Endothelial cell of umbilical vein (primary cell): Measurements from ENCODE around the gene SMPD1. TPM values are rescaled to one million over a fixed set of nuclear protein-coding genes. Genes with fewer than 3 reads are reported as not detected.

Experiments
- BruUV-seq: library from RNA; stranded (reverse); fragments of 400-500 nt; replicated peaks from 2 replicates; lab custom pipeline; 2021; lab: Mats Ljungman, UMichigan
- CTCF ChIA-PET: fragments of 300-600, 350-600 bp; sonication (Branson Sonifier 250); formaldehyde crosslinking; loops from one replicate; lab custom pipeline; 2021; ENCODE audit warnings: antibody characterized with exemption, inconsistent platforms; lab: Charles Lee
- POLR2A ChIA-PET: fragments of 300-600, 350-600 bp; sonication (Branson Sonifier 250); formaldehyde crosslinking; loops from one replicate; lab custom pipeline; 2021; ENCODE audit warnings: antibody characterized with exemption, inconsistent platforms; lab: Charles Lee
- DNase-seq: peaks from one replicate; pipeline ENCODE4 v3.0.0-alpha.2; 2011; ENCODE audit warnings: low read depth, low spot score
- FAIRE-seq: peaks from 2 replicates; lab custom pipeline; 2011; peaks lifted over from hg19 to GRCh38; lab: Jason Lieb, UNC
- H2AFZ ChIP-seq: 2 replicates; pipeline ENCODE4 v1.6.0; 2012; ENCODE audit warnings: low read depth, low read length, control low read depth, inconsistent platforms
- H3K27ac ChIP-seq: 2 replicates; pipeline ENCODE4 v1.5.1; 2011; ENCODE audit warnings: low read depth, mild to moderate bottlenecking, control low read depth, low read length, moderate library complexity; ENCODE audit not compliant: insufficient read depth
- H3K27me3 ChIP-seq, 2 experiments: 2 replicates each; pipeline versions ENCODE4 v1.6.0 to v1.6.1; 2011; ENCODE audit warnings: low read length in 2 of 2, mixed read lengths in 1 of 2; ENCODE audit not compliant: control insufficient read depth in 2 of 2, insufficient read depth in 2 of 2
- H3K36me3 ChIP-seq, 2 experiments: 2 replicates in 1 of 2; 3 replicates in 1 of 2; pipeline ENCODE4 v1.5.1; 2011; ENCODE audit warnings: low read length in 2 of 2, mild to moderate bottlenecking in 1 of 2, moderate library complexity in 1 of 2; ENCODE audit not compliant: control insufficient read depth in 2 of 2, insufficient read depth in 2 of 2; ENCODE audit errors: extremely low read depth in 1 of 2
- H3K4me1 ChIP-seq: 3 replicates; pipeline ENCODE4 v1.5.1; 2011; ENCODE audit warnings: mild to moderate bottlenecking, low read length; ENCODE audit not compliant: control insufficient read depth, insufficient read depth; ENCODE audit errors: extremely low read depth
- H3K4me2 ChIP-seq: 2 replicates; pipeline ENCODE4 v1.6.1; 2011; ENCODE audit warnings: low read length, control low read depth, mixed read lengths; ENCODE audit not compliant: insufficient read depth
- H3K4me3 ChIP-seq, 3 experiments: fragments of 200-600 bp in 1 of 3; sonication (generic), shearing (Covaris generic) in 1 of 3; replicated peaks in 1 of 3; 2 replicates each; pipeline ENCODE4 v1.5.1; 2011 to 2016; ENCODE audit warnings: control low read depth in 3 of 3, low read length in 3 of 3, mild to moderate bottlenecking in 2 of 3, inconsistent platforms in 1 of 3, low read depth in 1 of 3, moderate library complexity in 1 of 3; ENCODE audit not compliant: insufficient read depth in 1 of 3
- H3K79me2 ChIP-seq: 2 replicates; pipeline ENCODE4 v1.6.0; 2012; ENCODE audit warnings: low read length, inconsistent platforms; ENCODE audit not compliant: control insufficient read depth, insufficient read depth
- H3K9ac ChIP-seq: replicated peaks from 2 replicates; pipeline ENCODE3; 2011; ENCODE audit warnings: low read length, control low read depth; ENCODE audit not compliant: insufficient read depth; ENCODE audit errors: extremely low read depth
- H3K9me1 ChIP-seq: replicated peaks from 3 replicates; pipeline ENCODE4 v1.6.0; 2011; ENCODE audit warnings: mild to moderate bottlenecking, low read length; ENCODE audit not compliant: control insufficient read depth, insufficient read depth; ENCODE audit errors: extremely low read depth
- H3K9me3 ChIP-seq: replicated peaks from 2 replicates; pipeline ENCODE4 v1.5.1; 2012; ENCODE audit warnings: low read length, inconsistent platforms; ENCODE audit not compliant: control insufficient read depth, insufficient read depth
- H4K20me1 ChIP-seq: replicated peaks from 2 replicates; pipeline ENCODE3; 2011; ENCODE audit warnings: mild to moderate bottlenecking, low read length; ENCODE audit not compliant: control insufficient read depth, insufficient read depth; ENCODE audit errors: extremely low read depth
- CTCF ChIP-seq, 2 donors: IDR thresholded peaks; 1 replicate in 1 of 2; 2 replicates in 1 of 2; pipeline ENCODE4 v1.5.1; 2011; ENCODE audit warnings: low read length in 2 of 2, mild to moderate bottlenecking in 2 of 2, moderate library complexity in 2 of 2, control low read depth in 1 of 2, inconsistent platforms in 1 of 2, low read depth in 1 of 2; ENCODE audit not compliant: insufficient read depth in 1 of 2; ENCODE audit errors: extremely low read depth in 1 of 2
- FOS ChIP-seq: IDR thresholded peaks from 2 replicates; pipeline ENCODE4 v1.6.1; 2011; ENCODE audit warnings: mild to moderate bottlenecking, low read length, moderate library complexity, borderline replicate concordance; ENCODE audit not compliant: insufficient read depth
- GATA2 ChIP-seq: IDR thresholded peaks from 2 replicates; pipeline ENCODE4 v1.7.0; 2011; ENCODE audit warnings: low read depth, mild to moderate bottlenecking, moderate library complexity, mixed read lengths, low read length; ENCODE audit not compliant: insufficient read length, insufficient read depth
- JUN ChIP-seq: IDR thresholded peaks from 2 replicates; pipeline ENCODE4 v1.6.1; 2011; ENCODE audit warnings: borderline replicate concordance, low read depth; ENCODE audit not compliant: insufficient read length, insufficient read depth
- MAX ChIP-seq: IDR thresholded peaks from 2 replicates; pipeline ENCODE4 v1.6.1; 2011; ENCODE audit not compliant: insufficient read depth, insufficient read length
- MYC ChIP-seq: IDR thresholded peaks from one replicate; pipeline ENCODE4 v1.6.1; 2011; ENCODE audit warnings: mild to moderate bottlenecking, low read depth, low read length
- POLR2A ChIP-seq: IDR thresholded peaks from 2 replicates; pipeline ENCODE4 v1.6.1; 2012; ENCODE audit warnings: low read depth, mild to moderate bottlenecking, control low read depth, low read length
- POLR2AphosphoS5 ChIP-seq: IDR thresholded peaks from 2 replicates; pipeline ENCODE4 v1.6.1; 2012; ENCODE audit warnings: low read depth, mild to moderate bottlenecking, control low read depth, low read length, moderate library complexity; ENCODE audit not compliant: insufficient read depth
- dilution Hi-C: fragments of 300-500 bp; cut with MboI; formaldehyde crosslinking; loops from one replicate; pipeline ENCODE4 v1.15.0; 2019; ENCODE audit warnings: low sequenced_read_pairs; ENCODE audit not compliant: extremely low pct_ligation_motif_present
- intact Hi-C: fragments of 100-400 bp; cut with micrococcal nuclease; formaldehyde crosslinking; loops from one replicate; pipeline ENCODE4 v1.10.0; 2022
- polyA plus RNA-seq, 4 experiments: library from polyadenylated mRNA; depleted of rRNA in 3 of 4; stranded (reverse) in 3 of 4; unstranded in 1 of 4; fragments of >200 nt; gene quantifications; 2 replicates each; pipeline versions ENCODE4 v1.2.1 to v1.2.3, GENCODE V29; 2011 to 2012; ENCODE audit warnings: missing spikeins in 1 of 4
- total RNA-seq: library from RNA; stranded (reverse); gene quantifications from 2 replicates; pipeline ENCODE4 v1.2.3, GENCODE V29; 2021

SMPD1 gene
- total and polyA plus RNA-seq, 2 donors (not counting 3 experiments of a cell fraction or from before 2014, with no cell fraction given) = 58.9 to 93.6 TPM

DNA sequence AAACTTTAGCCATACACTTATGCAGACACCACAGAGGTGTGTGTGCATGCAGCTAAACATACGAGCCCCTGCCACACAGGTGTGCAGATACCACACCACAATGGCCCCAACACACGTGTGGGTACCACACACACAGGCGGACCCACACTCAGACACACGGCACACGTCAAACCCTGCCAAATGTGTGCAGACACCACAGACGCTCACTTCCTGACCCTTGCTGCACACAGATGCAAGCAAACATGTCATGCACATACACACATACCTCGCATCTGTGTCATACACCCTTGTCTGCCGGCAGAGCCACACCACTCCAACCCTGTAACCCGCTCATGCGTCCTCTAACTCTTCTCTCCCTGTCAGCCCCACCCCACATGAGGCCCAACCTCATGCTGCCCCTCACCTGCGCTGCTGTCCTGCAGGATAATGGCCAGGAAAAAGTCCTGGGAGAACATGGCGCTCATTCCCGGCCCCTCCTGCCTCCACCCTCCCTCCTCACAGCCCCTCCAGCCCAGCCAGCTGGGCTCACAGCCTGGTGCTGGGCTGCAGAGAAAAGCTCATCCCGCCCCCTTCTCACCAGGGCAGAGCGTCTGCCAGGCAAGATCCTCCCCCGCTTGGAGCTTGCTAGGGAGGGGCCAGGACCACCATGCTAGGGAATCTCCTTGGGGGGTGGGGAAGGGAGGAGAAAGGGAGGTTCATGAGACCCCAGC, 14.2 kb downstream of the SMPD1 start:
- POLR2A ChIA-PET = no interaction called here
- no TSS peak for BruUV-seq
- DNase-seq (no peak), FAIRE-seq (no peak)
- Histone ChIP-seq H3K4me2 (no peak overlapping the region), H3K9ac (no peak overlapping the region), H2AFZ (no peak overlapping the region), H3K36me3 (peaks cover 2 to 7% of the 10 kb centered on the region in 2 experiments), H3K4me3 (no peak overlapping the region), H3K9me1 (no peaks in the 10 kb centered on the region), H3K27ac (no peak overlapping the region), H4K20me1 (no peaks in the 10 kb centered on the region), H3K4me1 (no peaks in the 10 kb centered on the region), H3K9me3 (no peaks in the 10 kb centered on the region), H3K79me2 (no peaks in the 10 kb centered on the region), H3K27me3 (no peaks in the 10 kb centered on the region)
- dilution Hi-C loops = no loop called here
- CTCF ChIA-PET = interaction anchor here (2.4 kb wide), 1 partner anchor 39 kb away, joined by 9 read pairs; no protein-coding TSS in a partner anchor
- no peak for TF ChIP-seq POLR2A
- TF ChIP-seq GATA2 = no peak
- TF ChIP-seq JUN = no peak
- no peak for TF ChIP-seq MAX
- TF ChIP-seq MYC = no peak
- TF ChIP-seq FOS = no peak
- no peak for TF ChIP-seq CTCF (IDR thresholded peaks at IDR 0.05; ENCODE audit: extremely low read depth in 1 of 2, insufficient read depth in 1 of 2, low read depth in 1 of 2, low read length in 2 of 2)
- TF ChIP-seq POLR2AphosphoS5 = no peak
- intact Hi-C loops = no loop called here
